Tibial nerve (tissue), 4 donors: ENCODE results near the gene ZFYVE28. TPM values are rescaled to one million over a fixed set of nuclear protein-coding genes. Genes with fewer than 3 reads are reported as not detected.

ENCODE experiments used
- DNase-seq, 2 donors: peaks; one replicate each; pipeline ENCODE4 v3.0.0-alpha.2; 2019; ENCODE audit warnings: low spot score in 2 of 2
- H3K27ac ChIP-seq, 4 donors: fragments of 200-600 bp; sonication (generic) in 3 of 4; one replicate each; pipeline ENCODE4 v1.5.1; 2017 to 2019; ENCODE audit warnings: mild to moderate bottlenecking in 1 of 4
- H3K27me3 ChIP-seq, 2 donors: fragments of 200-600 bp; sonication (generic) in 1 of 2; one replicate each; pipeline versions ENCODE4 v1.5.1 to v1.6.0; 2017 to 2019
- H3K36me3 ChIP-seq, 3 donors: fragments of 200-600 bp; sonication (generic); one replicate each; pipeline ENCODE4 v1.5.1; 2018 to 2019
- H3K4me1 ChIP-seq, 4 donors: fragments of 200-600 bp; sonication (generic) in 3 of 4; one replicate each; pipeline ENCODE4 v1.5.1; 2017 to 2019
- H3K4me3 ChIP-seq, 4 donors: fragments of 200-600 bp; sonication (generic) in 3 of 4; one replicate each; pipeline ENCODE4 v1.5.1; 2017 to 2019; ENCODE audit warnings: mild to moderate bottlenecking in 1 of 4, moderate library complexity in 1 of 4
- H3K9me3 ChIP-seq, 4 donors: fragments of 200-600 bp; sonication (generic) in 3 of 4; one replicate each; pipeline ENCODE4 v1.5.1; 2017 to 2019
- EP300 ChIP-seq, 2 donors: sonication (generic); formaldehyde crosslinking; IDR thresholded peaks; one replicate each; pipeline ENCODE4 v1.6.1; 2017; ENCODE audit warnings: antibody characterized with exemption in 2 of 2, mild to moderate bottlenecking in 1 of 2
- POLR2A ChIP-seq, 2 donors: fragments of 450-650 bp; IDR thresholded peaks; one replicate each; pipeline ENCODE4 v1.6.1; 2017; ENCODE audit warnings: antibody characterized with exemption in 2 of 2, mild to moderate bottlenecking in 2 of 2, moderate library complexity in 2 of 2
- WGBS, 2 donors: methylation state at CpG; one replicate each; pipeline ENCODE4 v1.1.5; 2018; 5-methylcytosine and 5-hydroxymethylcytosine counted together
- total RNA-seq, 4 donors: library from RNA; depleted of rRNA; stranded (reverse); fragments of >200 nt; gene quantifications; one replicate each; pipeline ENCODE4 v1.1.0, GENCODE V29; 2016
- TF ChIP-seq, protein P1 (sequence below), 5 experiments: fragments of 200-600 bp in 3 of 5; fragments of 450-650 bp in 2 of 5; sonication (generic) in 3 of 5; IDR thresholded peaks; one replicate each; pipeline ENCODE4 v1.5.1; 2016 to 2019; ENCODE audit warnings: antibody characterized with exemption in 5 of 5, mild to moderate bottlenecking in 3 of 5, moderate library complexity in 2 of 5

Gene ZFYVE28
- total RNA-seq, 4 donors from 2014 or later, result 16.2 to 44.4 (median 26.5) TPM

DNA sequence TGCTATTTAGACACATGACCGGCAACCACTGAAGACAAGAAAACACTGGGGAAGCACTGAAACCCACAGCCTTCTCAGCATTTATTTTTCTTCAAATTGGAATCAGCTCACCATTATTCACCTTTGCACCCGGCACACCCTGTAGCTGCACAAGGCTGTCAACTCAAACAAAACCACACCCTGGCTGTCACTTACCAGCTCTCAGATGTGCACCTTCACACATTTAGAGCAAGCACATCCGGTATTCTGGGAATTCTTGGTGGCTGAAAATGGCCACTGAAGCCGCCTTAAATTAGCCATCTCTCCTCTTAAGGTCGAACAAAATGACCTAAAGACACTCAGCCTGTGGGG, 5.9 kb downstream of the ZFYVE28 start:
- WGBS, 2 donors, result 26 to 43% methylated on average over 5 of the region's 5 CpGs
- no peak for DNase-seq
- H3K27me3 ChIP-seq, result peaks cover 0 to 12% of the 10 kb centered on the region in 2 donors
- peak overlapping the region in 3 of 4 donors; percentile 12 to 29 (median 29) for H3K4me3 ChIP-seq
- peak overlapping the region in 3 of 4 donors; percentile 29 to 73 (median 66) for H3K27ac ChIP-seq
- peaks cover 0 to 71% (median 32%) of the 10 kb centered on the region in 4 donors for H3K4me1 ChIP-seq
- TF ChIP-seq EP300 (IDR thresholded peaks at IDR 0.05) (no peak), POLR2A (IDR thresholded peaks at IDR 0.05) (no peak)
- TF ChIP-seq, protein P1, sequence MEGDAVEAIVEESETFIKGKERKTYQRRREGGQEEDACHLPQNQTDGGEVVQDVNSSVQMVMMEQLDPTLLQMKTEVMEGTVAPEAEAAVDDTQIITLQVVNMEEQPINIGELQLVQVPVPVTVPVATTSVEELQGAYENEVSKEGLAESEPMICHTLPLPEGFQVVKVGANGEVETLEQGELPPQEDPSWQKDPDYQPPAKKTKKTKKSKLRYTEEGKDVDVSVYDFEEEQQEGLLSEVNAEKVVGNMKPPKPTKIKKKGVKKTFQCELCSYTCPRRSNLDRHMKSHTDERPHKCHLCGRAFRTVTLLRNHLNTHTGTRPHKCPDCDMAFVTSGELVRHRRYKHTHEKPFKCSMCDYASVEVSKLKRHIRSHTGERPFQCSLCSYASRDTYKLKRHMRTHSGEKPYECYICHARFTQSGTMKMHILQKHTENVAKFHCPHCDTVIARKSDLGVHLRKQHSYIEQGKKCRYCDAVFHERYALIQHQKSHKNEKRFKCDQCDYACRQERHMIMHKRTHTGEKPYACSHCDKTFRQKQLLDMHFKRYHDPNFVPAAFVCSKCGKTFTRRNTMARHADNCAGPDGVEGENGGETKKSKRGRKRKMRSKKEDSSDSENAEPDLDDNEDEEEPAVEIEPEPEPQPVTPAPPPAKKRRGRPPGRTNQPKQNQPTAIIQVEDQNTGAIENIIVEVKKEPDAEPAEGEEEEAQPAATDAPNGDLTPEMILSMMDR (IDR thresholded peaks at IDR 0.05), result no peak
- no peaks in the 10 kb centered on the region for H3K36me3 ChIP-seq
- no peaks in the 10 kb centered on the region for H3K9me3 ChIP-seq

DNA sequence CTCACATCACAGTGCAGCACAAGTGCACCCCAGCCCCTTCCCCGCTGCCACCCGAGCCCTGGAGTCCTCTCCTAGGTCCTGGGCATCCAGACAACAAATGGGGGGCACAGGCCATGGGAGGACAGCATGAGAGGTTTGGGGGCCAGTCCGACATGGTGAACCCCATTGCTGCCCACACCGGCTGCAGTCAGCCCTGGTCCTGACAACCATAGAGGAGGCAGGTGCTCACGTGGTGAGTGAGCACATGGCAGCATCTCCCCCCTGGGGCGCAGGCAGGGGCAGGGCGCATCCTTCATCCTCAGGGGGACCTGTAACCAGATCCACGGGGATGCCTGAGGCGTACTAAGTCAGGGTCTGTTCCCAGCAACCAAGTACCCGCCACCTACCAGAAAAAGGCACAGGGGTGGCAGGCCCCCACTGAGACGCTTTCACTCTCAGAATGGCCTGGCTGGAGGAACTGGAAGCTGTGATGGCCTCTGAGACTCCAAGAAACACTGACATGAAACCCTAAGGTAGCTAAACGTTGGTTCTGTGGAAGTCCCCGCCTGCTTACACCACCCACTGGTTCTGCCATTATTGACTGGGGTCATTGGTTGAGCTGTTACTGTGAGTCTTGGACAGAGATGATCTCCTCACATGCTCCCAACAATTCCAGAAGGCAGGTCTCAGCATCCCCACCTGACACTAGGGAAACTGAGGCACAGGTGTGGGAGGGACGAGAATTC, 6.5 kb downstream of the ZFYVE28 start:
- TF ChIP-seq, protein P1 (IDR thresholded peaks at IDR 0.05), result no peak
- TF ChIP-seq POLR2A (IDR thresholded peaks at IDR 0.05) (no peak), EP300 (IDR thresholded peaks at IDR 0.05) (no peak)
- no peak overlapping the region for H3K4me3 ChIP-seq
- peaks cover 0 to 67% (median 32%) of the 10 kb centered on the region in 4 donors for H3K4me1 ChIP-seq
- H3K27ac ChIP-seq, result peak overlapping the region in 3 of 4 donors; percentile 29 to 73 (median 66)
- H3K9me3 ChIP-seq, result no peaks in the 10 kb centered on the region
- H3K36me3 ChIP-seq, result no peaks in the 10 kb centered on the region
- peaks cover 0 to 10% of the 10 kb centered on the region in 2 donors for H3K27me3 ChIP-seq
- no peak for DNase-seq
- 73 to 79% methylated on average over 12 of the region's 14 CpGs for WGBS, 2 donors

DNA sequence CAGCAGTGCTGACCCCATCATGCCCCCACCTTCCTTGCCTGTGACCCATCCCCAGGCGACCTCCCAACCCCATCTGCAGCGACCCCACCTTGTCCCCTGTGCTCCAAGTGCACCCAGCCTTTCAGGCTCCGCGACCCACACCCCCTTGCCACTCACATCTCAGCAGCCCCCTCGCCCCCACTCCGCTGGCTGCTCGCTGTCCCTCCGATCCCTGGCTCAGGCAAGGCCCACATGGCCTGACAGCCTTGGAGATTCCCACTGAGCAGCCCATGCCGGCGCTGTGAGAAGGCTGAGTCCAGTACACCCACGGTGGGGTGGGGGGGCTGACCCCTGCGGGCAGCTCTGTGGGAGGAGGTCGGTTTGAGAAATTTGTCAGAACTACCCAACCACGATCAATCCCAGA, 9.1 kb downstream of the ZFYVE28 start:
- TF ChIP-seq, protein P1 (IDR thresholded peaks at IDR 0.05), result no peak
- no peak for TF ChIP-seq POLR2A (IDR thresholded peaks at IDR 0.05)
- WGBS, 2 donors, result 59 to 70% methylated on average over 14 of the region's 14 CpGs
- H3K27me3 ChIP-seq, result no peaks in the 10 kb centered on the region
- no peak overlapping the region for H3K4me3 ChIP-seq
- no peak overlapping the region for H3K27ac ChIP-seq
- H3K4me1 ChIP-seq, result peaks cover 0 to 46% (median 27%) of the 10 kb centered on the region in 4 donors
- no peaks in the 10 kb centered on the region for H3K36me3 ChIP-seq
- no peak for DNase-seq
- no peaks in the 10 kb centered on the region for H3K9me3 ChIP-seq

- H3K9me3 ChIP-seq, result no peaks in the 10 kb centered on the region
- TF ChIP-seq EP300 (IDR thresholded peaks at IDR 0.05), result no peak
- no peak for TF ChIP-seq POLR2A (IDR thresholded peaks at IDR 0.05)
- TF ChIP-seq, protein P1 (IDR thresholded peaks at IDR 0.05), result no peak
- H3K4me1 ChIP-seq, result peaks cover 0 to 42% (median 23%) of the 10 kb centered on the region in 4 donors
- 70 to 78% methylated on average over 10 of the region's 10 CpGs for WGBS, 2 donors
- H3K27me3 ChIP-seq, result no peaks in the 10 kb centered on the region
- no peaks in the 10 kb centered on the region for H3K36me3 ChIP-seq
- H3K27ac ChIP-seq, result no peak overlapping the region
- DNase-seq, result no peak
- no peak overlapping the region for H3K4me3 ChIP-seq
Measured at GRCh38 chr4:2408976-2409375, 9.5 kb downstream of the ZFYVE28 start.

DNA sequence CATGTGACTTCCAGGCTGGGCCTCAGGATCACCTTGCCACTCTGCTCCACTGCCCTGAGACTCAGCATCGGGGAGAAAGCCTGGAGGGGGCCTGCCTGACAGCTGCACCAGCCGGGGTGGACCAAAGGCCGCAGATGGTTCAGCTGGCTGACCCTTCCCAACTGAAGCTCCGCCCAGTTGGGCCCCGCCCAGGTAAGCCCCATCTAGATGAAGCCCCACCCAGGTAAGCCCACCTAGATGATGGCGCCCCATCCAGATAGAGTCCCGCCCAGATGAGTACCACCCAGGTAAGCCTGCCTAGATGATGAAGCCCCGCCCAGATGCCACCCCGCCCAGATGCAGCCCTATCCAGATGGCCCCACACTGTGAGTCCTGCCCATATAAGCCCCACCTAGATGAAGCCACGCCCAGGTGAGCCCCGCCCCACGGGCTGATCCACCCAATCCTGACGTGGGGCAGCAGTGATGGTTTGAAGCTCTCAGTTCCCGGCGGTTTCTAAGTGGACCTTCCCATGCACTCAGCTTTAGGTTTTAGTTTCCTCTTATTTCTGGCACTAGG, 10.0 kb downstream of the ZFYVE28 start:
- Histone ChIP-seq H3K4me1 (peaks cover 0 to 37% (median 20%) of the 10 kb centered on the region in 4 donors), H3K4me3 (no peak overlapping the region), H3K9me3 (no peaks in the 10 kb centered on the region), H3K36me3 (no peaks in the 10 kb centered on the region), H3K27ac (no peak overlapping the region), H3K27me3 (no peaks in the 10 kb centered on the region)
- WGBS, 2 donors, result 90 to 91% methylated on average over 11 to 15 of the region's 15 CpGs
- DNase-seq, result no peak
- TF ChIP-seq, protein P1 (IDR thresholded peaks at IDR 0.05), result no peak
- TF ChIP-seq POLR2A (IDR thresholded peaks at IDR 0.05) (no peak), EP300 (IDR thresholded peaks at IDR 0.05) (no peak)
